SIG-M5 (cell line): ENCODE results near the gene FBXO38.
A peak's percentile ranks its signal among the peaks of the same experiment; 100 is the strongest.

Experiments used
- DNase-seq: peaks from one replicate; lab custom pipeline; 2025; lab: John Stamatoyannopoulos, UW

Gene FBXO38, protein sequence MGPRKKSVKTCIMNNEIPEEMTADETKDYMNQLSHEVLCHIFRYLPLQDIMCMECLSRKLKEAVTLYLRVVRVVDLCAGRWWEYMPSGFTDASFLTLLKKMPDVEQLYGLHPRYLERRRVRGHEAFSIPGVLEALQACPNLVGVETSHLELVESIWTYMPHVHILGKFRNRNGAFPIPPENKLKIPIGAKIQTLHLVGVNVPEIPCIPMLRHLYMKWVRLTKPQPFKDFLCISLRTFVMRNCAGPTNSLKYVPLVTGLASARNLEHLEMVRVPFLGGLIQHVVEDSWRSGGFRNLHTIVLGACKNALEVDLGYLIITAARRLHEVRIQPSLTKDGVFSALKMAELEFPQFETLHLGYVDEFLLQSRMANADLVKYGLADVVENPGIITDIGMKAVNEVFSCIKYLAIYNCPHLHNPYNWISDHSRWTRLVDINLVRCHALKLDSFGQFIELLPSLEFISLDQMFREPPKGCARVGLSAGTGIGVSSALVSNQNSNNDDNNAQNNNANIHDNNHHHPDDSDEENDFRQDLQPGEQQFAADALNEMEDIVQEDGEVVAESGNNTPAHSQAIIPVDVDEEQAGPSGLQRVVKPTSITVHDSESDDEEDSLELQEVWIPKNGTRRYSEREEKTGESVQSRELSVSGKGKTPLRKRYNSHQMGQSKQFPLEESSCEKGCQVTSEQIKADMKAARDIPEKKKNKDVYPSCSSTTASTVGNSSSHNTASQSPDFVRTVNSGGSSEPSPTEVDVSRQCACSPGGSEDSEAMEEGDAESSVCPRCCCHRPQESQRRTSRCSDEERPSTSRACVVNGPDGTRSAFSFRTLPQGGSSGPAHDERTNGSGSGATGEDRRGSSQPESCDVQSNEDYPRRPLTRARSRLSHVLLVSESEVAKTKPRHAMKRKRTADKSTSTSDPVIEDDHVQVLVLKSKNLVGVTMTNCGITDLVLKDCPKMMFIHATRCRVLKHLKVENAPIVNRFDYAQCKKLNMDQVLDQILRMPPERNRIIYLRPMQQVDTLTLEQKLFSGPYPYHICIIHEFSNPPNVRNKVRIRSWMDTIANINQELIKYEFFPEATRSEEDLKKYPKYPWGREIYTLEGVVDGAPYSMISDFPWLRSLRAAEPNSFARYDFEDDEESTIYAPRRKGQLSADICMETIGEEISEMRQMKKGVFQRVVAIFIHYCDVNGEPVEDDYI

DNA sequence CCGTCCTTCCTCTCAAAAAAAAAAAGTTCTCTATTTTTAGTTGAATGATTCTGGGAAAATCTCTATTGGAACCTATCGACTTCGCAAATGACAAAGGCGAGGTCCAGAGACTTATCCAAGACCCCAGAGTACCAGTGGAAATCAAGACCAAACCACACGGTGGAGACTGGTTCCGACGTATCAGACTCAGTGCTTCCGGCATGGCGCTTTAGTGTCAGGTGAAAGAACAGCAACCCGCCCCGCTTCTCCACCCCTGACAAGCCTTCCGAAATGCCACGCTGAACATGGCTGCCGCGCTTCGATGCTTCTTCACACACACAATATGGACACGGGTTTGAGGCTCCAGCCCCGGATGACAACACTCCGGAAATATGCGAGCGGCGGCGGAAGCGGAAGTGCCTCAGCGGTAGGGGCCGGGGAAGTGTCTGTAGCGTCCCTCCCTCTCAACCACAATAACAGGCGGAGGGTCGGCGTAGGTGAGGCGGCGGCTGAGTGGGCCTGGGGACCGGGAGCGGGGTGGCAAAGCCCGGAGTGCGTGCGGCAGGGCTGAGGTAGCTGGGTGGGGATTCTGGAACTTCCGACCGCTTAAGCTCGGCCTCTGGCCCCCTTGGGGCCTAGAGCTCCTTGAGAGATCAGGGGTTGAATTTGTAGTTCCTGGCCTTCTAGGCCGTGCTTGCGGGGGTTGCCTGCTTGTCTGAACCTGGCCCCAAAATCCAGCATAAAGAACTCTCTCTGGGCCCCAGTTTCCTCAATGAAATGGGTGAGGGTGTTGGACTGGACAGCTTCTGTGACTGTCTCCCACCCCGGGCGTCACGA lies at the start of gene FBXO38:
FBXO38 (plus strand) TSS at position 395 of the 816 bp plus-strand sequence. CDS start 10,819 bp downstream, outside the sequence.
- DNase-seq: peak; percentile 84

DNA sequence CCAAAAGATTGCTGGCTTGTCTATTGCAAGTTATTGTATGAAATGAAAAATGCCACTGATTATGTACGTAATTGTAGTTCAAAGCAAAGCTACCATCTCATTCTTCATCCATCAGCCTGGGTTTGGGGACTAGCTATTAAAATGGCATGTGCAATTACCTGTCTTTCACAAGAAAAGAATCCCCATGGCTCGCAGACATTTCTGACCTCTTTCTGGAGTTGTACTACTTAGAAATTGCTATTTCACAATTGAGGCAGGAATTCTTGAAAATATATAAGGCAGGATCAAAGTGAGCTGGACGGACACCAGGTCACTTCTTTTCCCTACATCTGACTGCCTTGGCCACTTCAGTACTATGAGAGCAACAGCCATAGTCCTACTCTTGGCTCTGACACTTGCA lies 48.5 kb upstream of the FBXO38 start, which contains the start of gene SPINK9:
SPINK9 (plus strand) TSS at position 301 of the 400 bp plus-strand sequence; CDS start at position 356, 55 bp downstream.
- DNase-seq: no peak

GRCh38 chr5:148336704-148337435 lies 46.9 kb upstream of the FBXO38 start:
- no peak for DNase-seq

- DNase-seq: no peak
Measured at GRCh38 chr5:148342371-148343045, 41.2 kb upstream of the FBXO38 start.

DNA sequence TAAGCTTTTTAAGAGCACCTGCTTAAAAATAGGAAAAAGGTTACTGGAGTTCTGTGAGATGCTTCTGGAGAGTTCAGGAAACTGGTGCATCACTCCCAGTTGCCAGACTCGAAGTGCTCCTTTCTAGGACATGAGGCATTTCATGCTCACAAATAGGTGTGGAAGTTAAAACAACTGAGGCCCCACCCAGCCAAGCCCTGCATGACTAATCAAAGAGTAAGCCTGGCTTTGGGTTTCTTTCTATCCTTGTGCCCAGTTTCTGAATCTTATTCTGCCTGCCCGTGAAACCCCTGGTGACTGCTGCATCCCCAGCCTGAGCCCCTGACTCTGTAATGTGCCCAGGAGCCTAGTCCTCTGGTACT lies 40.7 kb upstream of the FBXO38 start:
- DNase-seq: no peak

DNA sequence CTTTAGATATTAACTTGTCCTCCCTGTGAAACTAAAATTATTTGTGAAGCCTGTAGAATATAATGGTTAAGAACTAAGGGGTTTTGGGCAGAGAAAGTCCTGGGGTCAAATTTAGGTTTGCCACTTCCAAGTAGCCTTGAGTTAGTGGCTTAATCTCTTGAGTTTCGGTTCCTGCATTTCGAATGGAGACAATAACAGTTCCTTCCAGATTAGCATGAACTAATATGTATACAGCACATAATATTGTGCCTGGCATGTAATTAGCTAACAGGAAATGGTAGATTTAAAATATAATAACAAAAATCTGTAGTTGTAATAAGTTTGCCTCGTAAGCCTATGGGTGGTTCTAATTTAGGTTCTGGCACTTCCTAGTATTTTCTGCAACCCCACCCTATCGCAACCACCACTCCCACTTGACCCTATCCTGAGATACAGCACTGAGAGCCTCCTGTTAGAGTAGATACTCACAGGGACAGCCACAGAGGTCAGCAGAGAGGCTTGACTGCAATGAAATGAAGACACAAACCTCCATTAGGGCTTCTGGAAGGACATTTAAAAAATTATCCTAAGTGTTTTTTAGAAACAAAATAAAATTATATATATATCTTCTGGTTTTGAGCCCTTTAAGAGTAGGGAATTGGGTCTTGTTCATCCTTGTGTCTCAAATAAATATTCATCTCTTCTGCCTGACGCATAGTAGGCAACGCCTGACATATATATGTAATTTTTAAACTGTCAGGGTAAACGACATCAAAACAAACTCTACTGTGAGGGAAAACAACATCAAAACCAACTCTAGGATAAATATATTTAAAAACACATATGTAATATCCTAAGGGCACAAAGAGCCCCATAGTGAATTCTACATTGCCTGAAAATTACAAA lies 39.9 kb upstream of the FBXO38 start:
- DNase-seq: no peak

- DNase-seq: no peak
Measured at GRCh38 chr5:148347706-148348105, 36.1 kb upstream of the FBXO38 start.

DNA sequence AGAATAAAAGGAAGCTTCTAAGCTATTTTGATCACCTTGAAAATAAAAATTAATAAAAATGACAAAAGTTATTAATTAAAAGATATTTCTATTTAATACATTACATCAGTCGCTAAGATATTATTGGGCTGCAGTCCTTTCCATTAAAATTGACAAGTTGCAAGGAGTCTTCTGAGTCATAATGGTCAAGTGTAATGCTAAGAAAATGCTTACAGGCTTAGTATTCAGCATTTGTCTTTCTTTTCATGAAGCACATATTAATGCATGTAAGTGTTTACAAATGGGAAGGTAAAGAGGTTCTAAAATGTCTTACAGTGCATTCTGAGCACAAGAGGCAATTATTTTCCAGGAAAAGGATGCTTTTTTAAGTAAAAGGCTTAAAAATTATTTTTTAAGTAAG lies 31.1 kb upstream of the FBXO38 start:
- DNase-seq: no peak

GRCh38 chr5:148353634-148354033 lies 30.1 kb upstream of the FBXO38 start:
- no peak for DNase-seq

DNA sequence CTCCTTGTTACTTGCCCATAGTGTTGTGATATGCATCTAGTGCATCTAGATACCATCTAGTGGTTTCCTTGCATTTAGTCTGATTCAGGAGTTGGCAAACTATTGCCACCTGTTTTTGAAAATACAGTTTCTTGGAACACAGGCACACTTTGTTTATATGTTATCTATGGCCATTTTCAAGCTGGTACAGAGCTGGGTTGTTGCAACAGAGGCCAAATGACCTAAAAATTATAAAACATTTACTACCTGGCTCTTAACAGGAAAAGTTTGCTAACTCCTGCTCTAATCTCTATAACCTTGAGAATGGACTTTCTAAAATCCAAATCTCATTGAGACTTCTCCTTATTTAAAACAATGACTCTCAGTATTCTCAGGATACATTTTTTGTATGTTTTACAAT lies 19.4 kb upstream of the FBXO38 start:
- no peak for DNase-seq

DNA sequence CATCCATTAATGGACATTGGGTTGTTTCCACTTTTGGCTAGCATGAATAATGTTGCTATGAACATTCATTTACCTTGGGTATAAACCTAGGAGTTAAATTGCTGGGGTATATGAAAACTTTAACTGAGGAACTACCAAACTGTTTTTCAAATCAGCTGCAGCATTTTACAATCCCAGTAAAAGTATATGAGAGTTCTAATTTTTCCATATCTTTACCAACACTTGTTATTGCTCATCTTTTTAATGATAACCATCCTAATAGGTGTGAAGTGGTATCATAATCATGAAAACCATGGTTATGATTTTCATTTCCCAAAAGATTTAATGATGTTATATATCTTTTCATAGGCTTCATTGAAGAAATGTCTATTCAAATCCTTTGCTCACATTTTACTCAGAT lies 15.5 kb upstream of the FBXO38 start:
- no peak for DNase-seq

- DNase-seq: no peak
Measured at GRCh38 chr5:148372166-148372725, 11.5 kb upstream of the FBXO38 start.

DNA sequence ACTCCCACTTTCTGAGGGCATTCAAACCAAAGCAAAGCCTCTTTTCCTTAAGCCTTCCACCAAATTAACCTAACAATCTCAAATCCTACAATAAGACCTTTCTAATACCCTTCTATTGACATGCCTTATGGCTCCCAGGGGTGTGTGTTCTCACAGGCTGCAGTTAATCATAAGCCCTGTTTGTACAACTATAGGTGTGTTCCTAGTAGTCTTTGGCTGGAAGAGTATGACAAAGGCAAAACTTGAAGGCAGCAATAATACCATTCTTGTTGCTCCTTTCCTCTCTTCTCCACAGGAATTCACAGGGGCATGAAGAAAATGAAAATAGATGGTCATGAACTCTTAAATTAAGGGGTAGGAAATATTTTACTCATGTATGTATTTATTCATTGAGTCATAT lies 10.9 kb upstream of the FBXO38 start:
- no peak for DNase-seq

GRCh38 chr5:148374690-148375360 lies 8.9 kb upstream of the FBXO38 start:
- DNase-seq: peak; percentile 48

GRCh38 chr5:148376198-148376597 lies 7.6 kb upstream of the FBXO38 start:
- DNase-seq: no peak

GRCh38 chr5:148378670-148379069 lies 5.1 kb upstream of the FBXO38 start:
- DNase-seq: no peak

DNA sequence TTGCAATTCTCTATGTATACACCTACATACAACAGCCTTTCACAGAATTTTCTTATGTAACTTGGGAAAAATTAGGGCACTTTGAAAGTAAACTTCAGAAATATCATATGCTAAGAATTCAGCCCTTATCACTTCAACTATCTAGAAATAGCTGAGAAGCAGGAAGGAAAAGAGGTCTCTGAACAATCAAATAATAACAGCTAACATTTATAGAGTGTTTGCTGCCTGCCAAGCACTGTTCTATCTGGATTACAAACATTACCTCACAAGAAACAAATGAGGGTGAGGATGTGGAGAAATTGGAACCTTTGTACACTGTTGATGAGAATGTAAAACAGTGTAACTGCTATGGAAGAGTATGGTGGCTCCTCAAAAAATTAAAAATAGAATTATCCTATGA lies 4.4 kb upstream of the FBXO38 start:
- no peak for DNase-seq

- no peak for DNase-seq
Measured at GRCh38 chr5:148381906-148382305, 1.9 kb upstream of the FBXO38 start.
